Keratinocyte (primary cell): ENCODE measurements around the gene OR1L8. TPM values are rescaled to one million over a fixed set of nuclear protein-coding genes. Genes with fewer than 3 reads are reported as not detected.
"Not testable (repeated sequence)": the region's sequence is repeated elsewhere in the genome, so short reads cannot be mapped to it uniquely, and the experiment has no call there.

Source experiments
- DNase-seq: peaks from one replicate; pipeline ENCODE4 v3.0.0-alpha.2; 2011; ENCODE audit warnings: low read depth, missing footprints, low spot score
- FAIRE-seq: peaks from 2 replicates; lab custom pipeline; 2011; peaks lifted over from hg19 to GRCh38; lab: Jason Lieb, UNC
- H2AFZ ChIP-seq: 2 replicates; pipeline ENCODE4 v1.6.0; 2012; ENCODE audit warnings: low read length, control low read depth, inconsistent platforms; ENCODE audit not compliant: control insufficient read depth
- H3K27ac ChIP-seq: 2 replicates; pipeline ENCODE4 v1.5.1; 2011; ENCODE audit warnings: low read length; ENCODE audit not compliant: control insufficient read depth, insufficient read depth
- H3K27me3 ChIP-seq: 3 replicates; pipeline ENCODE4 v1.6.0; 2011; ENCODE audit warnings: low read length; ENCODE audit not compliant: control insufficient read depth, insufficient read depth; ENCODE audit errors: extremely low read depth
- H3K36me3 ChIP-seq, 2 experiments: 2 replicates in 1 of 2; 3 replicates in 1 of 2; pipeline ENCODE4 v1.5.1; 2011; ENCODE audit warnings: low read length in 2 of 2, mild to moderate bottlenecking in 1 of 2; ENCODE audit not compliant: control insufficient read depth in 2 of 2, insufficient read depth in 2 of 2; ENCODE audit errors: extremely low read depth in 1 of 2
- H3K4me1 ChIP-seq: 3 replicates; pipeline ENCODE4 v1.5.1; 2011; ENCODE audit warnings: low read length; ENCODE audit not compliant: control insufficient read depth, insufficient read depth; ENCODE audit errors: extremely low read depth
- H3K4me2 ChIP-seq: 3 replicates; pipeline ENCODE4 v1.6.0; 2011; ENCODE audit warnings: low read depth, low read length; ENCODE audit not compliant: control insufficient read depth, insufficient read depth; ENCODE audit errors: extremely low read depth
- H3K4me3 ChIP-seq, 3 experiments: fragments of 200-600 bp in 1 of 3; sonication (generic) in 1 of 3; 2 replicates in 2 of 3; 3 replicates in 1 of 3; pipeline ENCODE4 v1.5.1; 2011 to 2016; ENCODE audit warnings: low read length in 3 of 3, mild to moderate bottlenecking in 3 of 3, control low read depth in 2 of 3, inconsistent platforms in 1 of 3, low read depth in 1 of 3, mixed read lengths in 1 of 3, mixed run types in 1 of 3, moderate library complexity in 1 of 3; ENCODE audit not compliant: control insufficient read depth in 2 of 3, insufficient read depth in 2 of 3; ENCODE audit errors: extremely low read depth in 1 of 3
- H3K79me2 ChIP-seq: 2 replicates; pipeline ENCODE4 v1.6.0; 2012; ENCODE audit warnings: low read length; ENCODE audit not compliant: control insufficient read depth, insufficient read depth
- H3K9ac ChIP-seq: 3 replicates; pipeline ENCODE4 v1.6.0; 2011; ENCODE audit warnings: low read length; ENCODE audit not compliant: control insufficient read depth, insufficient read depth; ENCODE audit errors: extremely low read depth
- H3K9me1 ChIP-seq: 3 replicates; pipeline ENCODE4 v1.6.0; 2011; ENCODE audit warnings: low read length; ENCODE audit not compliant: control insufficient read depth, insufficient read depth; ENCODE audit errors: extremely low read depth
- H3K9me3 ChIP-seq: 2 replicates; pipeline ENCODE4 v1.5.1; 2012; ENCODE audit warnings: low read depth, low read length; ENCODE audit not compliant: control insufficient read depth
- H4K20me1 ChIP-seq: 3 replicates; pipeline ENCODE4 v1.6.0; 2011; ENCODE audit warnings: low read length; ENCODE audit not compliant: control insufficient read depth, insufficient read depth; ENCODE audit errors: extremely low read depth
- CTCF ChIP-seq, 3 experiments: IDR thresholded peaks in 1 of 3; conservative IDR thresholded peaks in 1 of 3; optimal IDR thresholded peaks in 1 of 3; 2 replicates in 2 of 3; 3 replicates in 1 of 3; pipeline versions ENCODE3 to v1.5.1; 2011; ENCODE audit warnings: low read length in 3 of 3, mild to moderate bottlenecking in 3 of 3, moderate library complexity in 2 of 3, control low read depth in 1 of 3, inconsistent platforms in 1 of 3; ENCODE audit not compliant: insufficient read depth in 2 of 3; ENCODE audit errors: extremely low read depth in 1 of 3
- EZH2 ChIP-seq: IDR thresholded peaks from one replicate; pipeline ENCODE4 v1.6.1; 2012; ENCODE audit warnings: inconsistent platforms, mild to moderate bottlenecking, low read length, moderate library complexity
- dilution Hi-C: fragments of 300-500 bp; cut with MboI; formaldehyde crosslinking; loops from one replicate; pipeline ENCODE4 v1.7.0; 2020; ENCODE audit warnings: low sequenced_read_pairs; ENCODE audit not compliant: extremely low pct_ligation_motif_present
- polyA minus RNA-seq, 3 experiments: library from RNA; depleted of rRNA, polyadenylated mRNA; stranded (reverse); fragments of >200 nt; gene quantifications; 1 replicate in 1 of 3; 2 replicates in 1 of 3; 3 replicates in 1 of 3; pipeline ENCODE4 v1.2.3, GENCODE V29; 2011
- polyA plus RNA-seq, 5 experiments: library from polyadenylated mRNA; depleted of rRNA in 3 of 5; stranded (reverse) in 3 of 5; stranded (forward) in 1 of 5; unstranded in 1 of 5; fragments of >200 nt; gene quantifications; 1 replicate in 1 of 5; 2 replicates in 3 of 5; 3 replicates in 1 of 5; pipeline versions ENCODE4 v1.2.1 to v1.2.3, GENCODE V29; 2011 to 2012; ENCODE audit warnings: missing spikeins in 2 of 5, low read depth in 1 of 5, low replicate concordance in 1 of 5

Gene OR1L8
- polyA plus RNA-seq = not detected in 3 replicates
- polyA plus RNA-seq (2011; ENCODE audit: low read depth) = not detected
- not detected in 2 replicates for polyA plus RNA-seq (2011; cell fraction: cytosol; rRNA removed)
- polyA plus RNA-seq (2011; cell fraction: nucleus; rRNA removed) = 0.07 and 0.15 TPM in 2 replicates
- polyA plus RNA-seq (2012; ENCODE audit: low replicate concordance) = not detected in 2 replicates
- not detected in 3 replicates for polyA minus RNA-seq
- polyA minus RNA-seq (2011; cell fraction: cytosol; rRNA and poly(A)+ RNA removed) = not detected
- not detected in 2 replicates for polyA minus RNA-seq (2011; cell fraction: nucleus; rRNA and poly(A)+ RNA removed)

GRCh38 chr9:122583284-122583683 is at the start of gene OR1L8:
Gene OR1L8 (minus strand): TSS chr9:122583384. CDS start chr9:122568477, 14,907 bp downstream.
- H3K27me3 ChIP-seq, H3K27ac ChIP-seq, H3K4me2 ChIP-seq, H3K9me1 ChIP-seq, H3K4me3 ChIP-seq, H3K9ac ChIP-seq, H3K79me2 ChIP-seq, H3K9me3 ChIP-seq, FAIRE-seq, DNase-seq, H3K4me1 ChIP-seq, H3K36me3 ChIP-seq, H2AFZ ChIP-seq, H4K20me1 ChIP-seq, dilution Hi-C loops: not testable (repeated sequence)

- Histone ChIP-seq H3K9me3 (no peaks in the 10 kb centered on the region), H3K9ac (no peak overlapping the region), H3K4me2 (no peak overlapping the region), H3K79me2 (no peaks in the 10 kb centered on the region), H3K27ac (no peak overlapping the region), H4K20me1 (no peaks in the 10 kb centered on the region), H3K36me3 (no peaks in the 10 kb centered on the region), H3K27me3 (no peaks in the 10 kb centered on the region), H3K4me3 (no peak overlapping the region), H2AFZ (no peak overlapping the region), H3K9me1 (no peaks in the 10 kb centered on the region), H3K4me1 (no peaks in the 10 kb centered on the region)
- dilution Hi-C loops = no loop called here
- no peak for FAIRE-seq
- DNase-seq = no peak
- TF ChIP-seq CTCF (optimal IDR thresholded peaks at IDR 0.05 in 1 of 3, IDR thresholded peaks at IDR 0.05 in 1 of 3, conservative IDR thresholded peaks at IDR 0.05 in 1 of 3; ENCODE audit: extremely low read depth in 1 of 3, insufficient read depth in 2 of 3, low read length in 3 of 3) (no peak), EZH2 (no peak)
These were observed 36.8 kb upstream of the OR1L8 start for GRCh38 chr9:122619996-122620395.

- DNase-seq (no peak), FAIRE-seq (no peak)
- H3K9ac ChIP-seq = no peak within 1 kb of the TSS
- dilution Hi-C loops = no loop called here
- H4K20me1 ChIP-seq = no peaks in the 10 kb centered on the region
- H2AFZ ChIP-seq = no peak within 1 kb of the TSS
- H3K27ac ChIP-seq = no peak within 1 kb of the TSS
- H3K4me1 ChIP-seq = no peaks in the 10 kb centered on the region
- H3K9me1 ChIP-seq = no peaks in the 10 kb centered on the region
- H3K36me3 ChIP-seq = no peaks in the 10 kb centered on the region
- H3K4me3 ChIP-seq = no peak within 1 kb of the TSS
- no peaks in the 10 kb centered on the region for H3K79me2 ChIP-seq
- no peaks in the 10 kb centered on the region for H3K9me3 ChIP-seq
- H3K27me3 ChIP-seq = no peaks in the 10 kb centered on the region
- no peak for TF ChIP-seq CTCF (optimal IDR thresholded peaks at IDR 0.05 in 1 of 3, IDR thresholded peaks at IDR 0.05 in 1 of 3, conservative IDR thresholded peaks at IDR 0.05 in 1 of 3; ENCODE audit: extremely low read depth in 1 of 3, insufficient read depth in 2 of 3, low read length in 3 of 3)
- H3K4me2 ChIP-seq = no peak within 1 kb of the TSS
These were observed 31.2 kb upstream of the OR1L8 start, which contains the start of gene OR1Q1 for GRCh38 chr9:122614362-122614761. Gene OR1Q1 (plus strand): TSS chr9:122614738. CDS start chr9:122614738, 0 bp downstream.
